H4 (cell line): Measurements from ENCODE around the gene DDIT3. TPM values are rescaled to one million over a fixed set of nuclear protein-coding genes. Genes with fewer than 3 reads are reported as not detected.
"Not testable (repeated sequence)": the region's sequence is repeated elsewhere in the genome, so short reads cannot be mapped to it uniquely, and the experiment has no call there.

Experiments
- DNase-seq: peaks from one replicate; pipeline ENCODE4 v3.0.0-alpha.2; 2015; ENCODE audit warnings: low spot score
- total RNA-seq: library from RNA; depleted of rRNA; stranded (reverse); fragments of >200 nt; shearing (Covaris generic); gene quantifications from 2 replicates; pipeline ENCODE4 v1.2.3, GENCODE V29; 2014

DDIT3 gene
- total RNA-seq, 1 experiment from 2014 or later, result 50.1 TPM

DNA sequence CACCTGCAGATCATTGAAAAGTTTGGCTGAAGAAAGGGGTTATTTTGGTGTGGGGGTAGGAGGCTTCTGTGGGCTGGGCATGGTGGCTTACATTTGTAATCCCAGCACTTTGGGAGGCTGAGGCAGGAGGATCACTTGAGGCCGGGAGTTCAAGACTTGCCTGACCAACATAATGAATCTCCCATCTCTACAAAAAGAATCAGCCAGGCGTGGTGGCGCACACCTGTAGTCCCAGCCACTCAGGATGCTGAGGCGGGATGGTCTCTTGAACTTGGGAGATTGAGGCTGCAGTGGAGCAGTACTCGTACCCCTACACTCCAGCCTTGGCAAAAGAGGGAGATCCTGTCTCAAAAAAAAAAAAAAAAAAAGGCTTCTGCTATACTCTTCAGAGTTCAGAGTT is 7.0 kb downstream of the DDIT3 start:
- no peak for DNase-seq

DNA sequence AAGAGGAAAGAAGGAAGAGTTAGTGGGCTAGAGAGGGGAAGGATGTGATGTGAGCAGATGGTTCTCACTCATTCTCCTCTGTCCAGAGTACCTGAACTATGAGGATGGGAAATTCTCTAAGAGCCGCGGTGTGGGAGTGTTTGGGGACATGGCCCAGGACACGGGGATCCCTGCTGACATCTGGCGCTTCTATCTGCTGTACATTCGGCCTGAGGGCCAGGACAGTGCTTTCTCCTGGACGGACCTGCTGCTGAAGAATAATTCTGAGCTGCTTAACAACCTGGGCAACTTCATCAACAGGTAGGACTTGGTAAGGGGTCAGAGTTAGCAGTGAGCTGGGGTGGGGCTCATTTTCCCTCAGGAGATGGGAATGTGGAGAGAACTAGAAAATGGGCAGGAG is 7.6 kb downstream of the DDIT3 start:
- no peak for DNase-seq

DNA sequence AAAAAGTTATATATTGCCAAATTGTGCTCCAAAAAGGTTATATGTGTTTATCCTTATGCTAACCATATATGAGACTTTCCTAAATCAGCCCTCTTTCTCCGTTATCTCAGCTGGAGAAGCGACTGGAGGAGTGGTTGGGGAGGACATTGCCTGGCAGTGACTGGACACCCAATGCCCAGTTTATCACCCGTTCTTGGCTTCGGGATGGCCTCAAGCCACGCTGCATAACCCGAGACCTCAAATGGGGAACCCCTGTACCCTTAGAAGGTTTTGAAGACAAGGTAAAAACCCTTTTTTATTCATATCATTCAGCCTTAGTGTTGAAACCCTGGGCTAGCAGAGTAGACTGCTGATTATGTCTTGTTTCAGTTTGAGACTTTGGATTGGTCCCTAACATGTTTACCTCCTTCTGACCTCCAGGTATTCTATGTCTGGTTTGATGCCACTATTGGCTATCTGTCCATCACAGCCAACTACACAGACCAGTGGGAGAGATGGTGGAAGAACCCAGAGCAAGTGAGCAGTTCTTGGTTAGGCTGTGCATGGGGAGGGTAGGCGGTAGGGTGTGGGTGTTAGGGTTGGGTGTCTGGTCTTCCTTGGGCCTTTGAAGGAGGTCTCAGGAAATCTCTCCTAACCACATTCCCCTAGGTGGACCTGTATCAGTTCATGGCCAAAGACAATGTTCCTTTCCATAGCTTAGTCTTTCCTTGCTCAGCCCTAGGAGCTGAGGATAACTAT is 8.6 kb downstream of the DDIT3 start:
- no peak for DNase-seq

DNA sequence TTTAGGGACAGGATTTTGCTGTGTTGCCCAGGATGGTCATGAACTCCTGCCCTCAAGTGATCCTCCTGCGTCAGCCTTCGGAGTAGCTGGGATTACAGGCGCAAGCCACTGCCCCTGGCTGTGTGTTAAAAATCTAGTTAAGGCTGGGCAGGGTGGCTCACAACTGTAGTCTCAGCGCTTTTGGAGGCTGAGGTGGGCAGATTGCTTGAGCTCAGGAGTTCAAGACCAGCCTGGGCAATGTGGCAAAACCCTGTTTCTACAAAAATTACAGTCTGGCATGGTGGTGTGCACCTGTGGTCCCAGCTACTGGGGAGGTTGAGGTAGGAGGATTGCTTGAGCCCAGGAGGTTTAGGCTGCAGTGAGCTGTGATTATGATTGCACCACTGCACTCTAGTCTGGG is 9.2 kb downstream of the DDIT3 start:
- DNase-seq, result no peak

DNA sequence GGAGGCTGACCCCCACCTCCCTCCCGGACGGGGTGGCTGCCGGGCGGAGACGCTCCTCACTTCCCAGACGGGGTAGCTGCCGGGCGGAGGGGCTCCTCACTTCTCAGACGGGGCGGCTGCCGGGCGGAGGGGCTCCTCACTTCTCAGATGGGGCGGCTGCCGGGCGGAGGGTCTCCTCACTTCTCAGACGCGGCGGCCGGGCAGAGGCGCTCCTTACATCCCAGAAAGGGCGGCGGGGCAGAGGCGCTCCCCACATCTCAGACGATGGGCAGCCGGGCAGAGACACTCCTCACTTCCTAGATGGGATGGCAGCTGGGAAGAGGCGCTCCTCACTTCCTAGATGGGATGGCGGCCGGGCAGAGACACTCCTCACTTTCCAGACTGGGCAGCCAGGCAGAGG is 12.5 kb downstream of the DDIT3 start:
- not testable (repeated sequence) for DNase-seq

DNA sequence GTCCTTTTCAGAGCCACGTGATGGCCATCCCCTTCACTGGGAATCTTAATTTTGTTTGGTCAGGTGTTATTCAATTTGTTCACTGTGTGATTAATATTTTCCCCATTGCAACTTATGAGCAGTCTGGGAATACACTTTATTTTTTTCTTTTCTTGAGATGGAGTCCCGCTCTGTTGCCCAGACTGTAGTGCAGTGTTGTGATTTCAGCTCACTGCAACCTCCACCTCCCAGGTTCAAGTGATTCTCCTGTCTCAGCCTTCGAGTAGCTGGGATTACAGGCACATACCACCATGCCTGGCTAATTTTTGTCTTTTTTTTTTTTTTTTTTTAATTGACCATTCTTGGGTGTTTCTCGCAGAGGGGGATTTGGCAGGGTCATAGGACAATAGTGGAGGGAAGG is 13.8 kb downstream of the DDIT3 start:
- DNase-seq, result not testable (repeated sequence)

DNA sequence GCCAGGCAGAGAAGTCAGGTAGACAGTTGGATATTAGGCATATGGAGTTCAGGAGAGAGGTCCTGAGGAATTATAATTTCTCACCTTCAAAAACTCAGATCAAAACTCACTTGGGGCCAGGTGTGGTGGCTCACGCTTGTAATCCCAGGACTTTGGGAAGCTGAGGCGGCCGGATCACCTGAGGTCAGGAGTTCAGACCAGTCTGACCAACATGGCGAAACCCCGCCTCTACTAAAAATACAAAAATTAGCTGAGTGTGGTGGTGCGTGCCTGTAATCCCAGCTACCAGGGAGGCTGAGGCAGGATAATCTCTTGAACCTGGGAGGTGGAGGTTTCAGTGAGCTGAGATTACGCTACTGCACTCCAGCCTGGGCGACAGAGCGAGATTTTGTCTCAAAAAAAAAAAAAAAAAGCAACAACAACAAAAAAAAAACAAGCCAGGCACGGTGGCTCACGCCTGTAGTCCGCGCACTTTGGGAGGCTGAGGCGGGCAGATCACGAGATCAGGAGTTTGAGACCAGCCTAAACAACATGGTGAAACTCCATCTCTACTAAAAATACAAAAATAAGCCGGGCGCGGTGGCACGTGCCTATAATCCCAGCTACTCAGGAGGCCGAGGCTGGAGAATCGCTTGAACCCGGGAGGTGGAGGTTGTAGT is 17.9 kb downstream of the DDIT3 start:
- DNase-seq, result not testable (repeated sequence)

DNA sequence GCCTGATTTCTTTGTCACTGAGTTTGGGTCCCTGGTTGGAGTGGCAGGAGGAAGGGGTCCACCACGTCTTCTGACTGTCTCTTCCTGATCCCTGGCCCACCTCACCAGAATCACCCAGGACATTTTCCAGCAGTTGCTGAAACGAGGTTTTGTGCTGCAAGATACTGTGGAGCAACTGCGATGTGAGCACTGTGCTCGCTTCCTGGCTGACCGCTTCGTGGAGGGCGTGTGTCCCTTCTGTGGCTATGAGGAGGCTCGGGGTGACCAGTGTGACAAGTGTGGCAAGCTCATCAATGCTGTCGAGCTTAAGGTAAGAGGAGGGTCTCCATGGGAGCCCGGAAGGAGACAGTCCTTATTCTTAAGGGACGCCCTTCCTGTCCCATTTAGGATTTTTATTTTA is 20.1 kb downstream of the DDIT3 start:
- no peak for DNase-seq

DNA sequence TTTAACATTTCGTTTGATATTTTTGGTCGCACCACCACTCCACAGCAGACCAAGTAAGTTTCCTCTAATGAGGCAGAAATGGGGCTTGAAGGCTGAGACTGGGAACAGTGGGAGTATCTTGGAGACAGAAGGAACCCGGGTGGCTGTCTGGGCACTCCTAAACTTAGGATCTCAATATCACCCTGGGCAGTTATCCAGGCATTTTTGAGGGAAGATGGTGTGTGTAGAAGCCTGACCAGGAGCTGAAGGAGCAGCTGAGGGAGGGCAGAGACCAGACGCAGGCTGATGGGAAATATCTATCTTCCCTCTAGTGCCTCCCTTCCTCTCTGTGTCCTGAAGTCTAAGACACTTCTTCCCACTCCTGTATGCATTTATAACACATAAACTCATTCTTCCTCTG is 21.7 kb downstream of the DDIT3 start:
- DNase-seq, result no peak

DNA sequence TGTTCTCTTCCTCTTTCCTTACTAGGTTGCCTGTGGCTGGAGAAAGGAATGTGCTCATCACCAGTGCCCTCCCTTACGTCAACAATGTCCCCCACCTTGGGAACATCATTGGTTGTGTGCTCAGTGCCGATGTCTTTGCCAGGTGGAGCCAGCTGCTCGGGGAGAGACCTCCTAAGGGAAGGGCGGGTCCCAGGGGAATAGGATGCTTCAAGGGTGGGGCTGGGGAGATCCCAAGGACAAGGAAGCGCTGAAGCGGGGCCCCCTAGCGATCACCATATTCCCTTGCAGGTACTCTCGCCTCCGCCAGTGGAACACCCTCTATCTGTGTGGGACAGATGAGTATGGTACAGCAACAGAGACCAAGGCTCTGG is 22.2 kb downstream of the DDIT3 start:
- no peak for DNase-seq

DNA sequence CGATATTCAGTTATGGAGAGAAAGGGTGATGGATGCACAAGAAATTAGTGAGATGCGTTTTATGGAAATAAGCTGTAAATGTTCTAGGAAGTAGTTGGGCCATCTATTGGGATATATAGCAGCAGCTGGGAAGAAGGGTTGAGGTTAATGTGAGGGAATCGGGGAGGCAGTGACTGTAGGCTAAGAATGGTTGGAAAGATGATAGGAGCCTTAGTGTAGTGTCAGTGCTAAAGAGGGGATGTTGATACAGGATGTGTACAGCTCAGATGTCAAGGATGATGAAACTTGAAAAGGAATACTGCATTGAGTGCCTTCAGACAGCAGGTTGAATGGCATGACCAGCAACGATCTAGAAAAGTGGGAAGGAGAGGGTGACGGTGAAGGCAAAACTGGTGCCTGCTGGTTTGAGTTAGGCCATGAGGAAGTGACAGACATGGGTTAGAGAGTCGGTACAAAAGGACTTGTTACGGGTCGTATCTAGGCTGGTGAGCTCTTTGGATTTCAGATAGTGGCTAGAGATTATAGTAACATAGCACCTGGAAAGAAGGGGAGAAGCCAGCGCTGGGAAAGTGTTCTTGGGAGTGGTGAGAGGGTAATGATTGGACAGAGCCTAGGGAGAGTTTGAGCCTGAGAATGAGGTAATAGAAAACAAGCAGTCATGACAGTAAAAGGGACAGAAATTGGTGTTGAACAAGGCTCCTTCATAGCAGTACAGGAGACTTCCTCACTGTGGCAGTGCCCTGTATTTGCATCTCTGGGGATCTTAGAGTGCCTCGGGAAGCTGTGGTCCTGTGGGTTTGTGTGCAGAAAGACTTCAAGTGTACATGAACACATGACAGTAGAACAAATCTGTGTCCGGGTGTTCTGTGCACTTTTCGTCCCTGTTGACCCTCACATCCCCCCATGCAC is 22.8 kb downstream of the DDIT3 start:
- DNase-seq, result no peak

DNA sequence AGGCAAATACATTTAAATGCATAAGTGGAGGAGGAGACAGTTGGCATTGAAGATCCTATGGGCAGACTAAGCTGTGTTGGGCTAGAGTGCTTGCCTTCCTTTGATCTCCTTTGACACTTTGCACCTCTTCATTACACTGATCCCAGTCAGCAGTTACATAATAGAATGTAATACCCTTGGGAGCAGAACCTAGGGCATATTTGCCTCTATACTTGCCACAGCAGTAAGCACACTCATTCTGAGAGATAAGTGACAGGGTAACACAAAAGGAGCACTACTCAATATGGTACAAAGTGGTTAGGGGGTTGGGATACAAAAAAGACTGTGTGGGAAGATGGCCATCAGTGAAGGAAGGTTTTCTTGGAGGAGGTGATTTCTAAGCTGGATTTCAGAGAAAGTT is 23.5 kb downstream of the DDIT3 start:
- DNase-seq, result no peak

DNA sequence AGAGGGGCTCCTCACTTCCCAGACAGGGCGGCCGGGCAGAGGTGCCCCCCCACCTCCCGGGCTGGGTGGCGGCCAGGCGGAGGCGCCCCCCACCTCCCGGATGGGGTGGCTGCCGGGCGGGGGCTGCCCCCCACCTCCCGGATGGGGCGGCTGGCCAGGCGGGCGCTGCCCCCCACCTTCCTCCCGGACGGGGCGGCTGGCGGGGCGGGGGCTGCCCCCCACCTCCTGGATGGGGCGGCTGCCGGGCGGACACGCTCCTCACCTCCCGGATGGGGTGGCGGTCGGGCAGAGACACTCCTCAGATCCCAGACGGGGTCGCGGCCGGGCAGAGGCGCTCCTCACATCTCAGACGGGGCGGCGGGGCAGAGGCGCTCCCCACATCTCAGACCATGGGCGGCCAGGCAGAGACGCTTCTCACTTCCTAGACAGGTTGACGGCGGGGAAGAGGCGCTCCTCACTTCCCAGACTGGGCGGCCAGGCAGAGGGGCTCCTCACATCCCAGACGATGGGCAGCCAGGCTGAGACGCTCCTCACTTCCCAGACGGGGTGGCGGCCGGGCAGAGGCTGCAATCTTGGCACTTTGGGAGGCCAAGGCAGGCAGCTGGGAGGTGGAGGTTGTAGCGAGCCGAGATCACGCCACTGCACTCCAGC is 25.1 kb downstream of the DDIT3 start:
- DNase-seq, result not testable (repeated sequence)

DNA sequence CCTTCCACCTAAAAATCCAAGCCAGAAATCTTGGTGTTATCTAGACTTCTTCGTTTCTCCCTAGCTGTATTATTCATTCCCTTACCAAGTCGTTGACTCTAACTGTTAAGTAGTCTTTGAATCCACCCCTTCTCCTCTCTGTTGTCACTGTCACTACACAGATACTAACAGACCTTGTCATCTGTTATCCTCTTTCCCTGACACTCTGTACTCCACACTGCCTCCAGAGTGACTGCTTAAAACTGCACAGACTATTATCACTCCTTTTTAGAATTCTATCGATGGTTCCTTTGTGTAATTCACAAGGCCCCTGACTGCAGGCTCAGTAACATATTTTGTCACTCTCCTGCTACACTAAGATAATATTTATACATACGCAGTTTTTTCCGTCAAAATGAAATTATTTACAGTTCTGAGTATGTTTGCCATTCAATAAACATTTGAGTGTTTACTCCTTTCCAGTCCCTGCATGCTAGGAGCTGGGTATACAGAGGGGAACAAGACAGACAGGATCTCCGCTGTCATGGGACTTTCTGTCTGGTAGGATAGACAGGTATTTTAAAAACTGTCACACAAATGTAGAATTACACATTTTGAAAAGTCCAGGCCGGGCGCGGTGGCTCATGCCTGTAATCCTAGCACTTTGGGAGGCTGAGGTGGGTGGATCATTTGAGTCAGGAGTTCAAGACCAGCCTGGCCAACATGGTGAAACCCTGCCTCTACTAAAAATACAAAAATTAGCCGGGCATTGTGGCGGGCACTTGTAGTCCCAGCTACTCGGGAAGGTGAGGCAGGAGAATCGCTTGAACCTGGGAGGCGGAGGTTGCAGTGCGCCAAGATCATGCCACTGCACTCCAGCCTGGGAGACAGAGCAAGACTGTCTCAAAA is 28.7 kb downstream of the DDIT3 start:
- DNase-seq, result no peak

DNA sequence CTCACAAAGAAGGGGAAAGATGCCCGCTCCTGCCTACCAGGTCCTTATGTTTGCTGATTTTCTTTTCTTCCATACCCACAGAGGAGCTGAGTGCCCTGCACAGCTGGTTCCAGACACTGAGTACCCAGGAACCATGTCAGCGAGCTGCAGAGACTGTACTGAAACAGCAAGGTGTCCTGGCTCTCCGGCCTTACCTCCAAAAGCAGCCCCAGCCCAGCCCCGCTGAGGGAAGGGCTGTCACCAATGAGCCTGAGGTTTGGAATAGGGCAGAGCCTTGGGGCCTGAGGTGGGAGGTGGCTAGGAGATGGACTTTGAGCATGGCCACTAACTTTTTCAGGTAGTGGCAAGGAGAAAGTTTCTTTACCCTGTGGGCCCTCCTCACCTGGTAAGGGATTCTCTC is 30.2 kb downstream of the DDIT3 start:
- no peak for DNase-seq

DNA sequence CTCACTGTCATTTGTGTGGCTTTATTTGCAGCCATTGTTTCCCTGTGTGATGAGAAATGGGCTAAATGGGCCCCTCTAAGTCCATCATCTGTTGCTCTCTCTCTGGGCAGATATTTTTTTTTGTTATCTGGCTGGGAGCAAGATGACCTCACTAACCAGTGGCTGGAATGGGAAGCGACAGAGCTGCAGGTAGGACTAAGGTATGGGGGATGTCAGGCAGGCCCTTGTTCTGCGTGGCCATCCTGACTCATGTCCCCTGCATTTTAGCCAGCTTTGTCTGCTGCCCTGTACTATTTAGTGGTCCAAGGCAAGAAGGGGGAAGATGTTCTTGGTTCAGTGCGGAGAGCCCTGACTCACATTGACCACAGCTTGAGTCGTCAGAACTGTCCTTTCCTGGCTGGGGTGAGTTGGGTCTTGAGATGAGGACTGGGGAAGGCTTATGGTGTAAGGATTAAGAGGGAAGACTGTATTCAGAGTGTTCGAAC is 31.1 kb downstream of the DDIT3 start:
- no peak for DNase-seq

DNA sequence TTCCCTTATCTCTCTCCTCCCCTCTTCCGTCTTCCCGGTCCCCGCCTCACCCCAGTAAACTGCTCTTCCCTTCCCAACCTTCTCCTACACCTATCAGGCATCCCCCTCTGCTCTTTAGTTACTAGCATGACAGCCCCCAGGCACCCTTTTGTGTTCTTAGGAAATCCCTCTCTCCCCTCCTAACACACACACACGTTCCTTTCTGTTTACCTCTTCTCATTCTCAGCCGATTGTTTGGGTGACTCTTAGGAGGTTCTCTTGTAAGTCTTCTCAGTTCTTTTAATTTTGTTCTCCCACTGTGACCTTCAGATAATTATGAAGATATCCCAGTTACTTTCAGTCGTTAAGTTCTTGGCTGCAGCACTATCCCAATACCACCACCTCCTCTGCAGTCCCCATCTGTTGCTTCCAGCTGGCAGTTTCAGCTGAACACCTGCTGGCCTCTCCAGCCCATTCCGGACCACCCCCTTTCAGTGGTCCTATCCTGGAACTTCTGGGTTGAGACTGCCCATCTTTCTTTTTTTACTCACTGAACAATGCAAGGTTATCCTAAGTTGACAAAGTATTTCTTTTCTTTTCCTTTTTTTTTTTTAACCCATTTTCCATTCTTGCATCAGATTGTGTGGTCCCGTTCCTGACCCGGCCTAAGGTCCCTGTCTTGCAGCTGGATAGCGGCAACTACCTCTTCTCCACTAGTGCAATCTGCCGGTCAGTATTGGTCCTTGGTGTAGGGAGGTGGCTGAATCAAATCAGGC is 31.7 kb downstream of the DDIT3 start:
- no peak for DNase-seq

DNA sequence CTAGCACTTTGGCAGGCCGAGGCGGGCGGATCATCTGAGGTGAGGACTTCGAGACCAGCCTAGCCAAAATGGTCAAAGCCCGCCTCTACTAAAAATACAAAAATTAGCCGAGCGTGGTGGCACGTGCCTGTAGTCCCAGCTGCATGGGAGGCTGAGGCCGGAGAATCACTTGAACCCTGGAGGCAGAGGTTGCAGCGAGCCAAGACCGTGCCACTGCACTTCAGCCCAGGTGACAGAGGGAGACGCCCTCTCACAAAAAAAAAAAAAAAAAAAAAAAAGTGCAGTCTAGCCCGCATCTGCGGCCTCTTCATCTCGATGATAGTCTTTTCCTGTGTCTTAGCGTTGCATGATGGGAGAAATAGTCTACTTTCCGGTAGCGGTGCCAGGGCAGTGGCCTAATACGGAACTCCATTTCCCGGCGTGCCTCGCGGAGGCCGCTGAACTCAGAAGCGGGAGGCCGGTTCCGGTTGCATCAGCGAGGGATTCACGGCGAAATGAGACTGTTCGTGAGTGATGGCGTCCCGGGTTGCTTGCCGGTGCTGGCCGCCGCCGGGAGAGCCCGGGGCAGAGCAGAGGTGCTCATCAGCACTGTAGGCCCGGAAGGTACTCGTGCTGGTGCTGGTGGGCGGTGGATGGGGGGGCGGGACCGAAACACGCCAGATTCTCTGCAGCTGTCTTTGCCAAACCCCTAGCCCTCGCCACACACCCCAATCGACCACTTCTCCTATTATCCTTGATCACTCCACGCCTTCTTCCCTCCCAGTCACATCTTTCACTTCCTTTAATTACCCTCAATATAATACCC is 32.5 kb downstream of the DDIT3 start, which contains the start of gene MARS1:
Gene MARS1 (plus strand): TSS at position 472 of the 805 bp plus-strand sequence. CDS start 23 bp downstream, at position 495.
- DNase-seq, result peak; percentile 98

DNA sequence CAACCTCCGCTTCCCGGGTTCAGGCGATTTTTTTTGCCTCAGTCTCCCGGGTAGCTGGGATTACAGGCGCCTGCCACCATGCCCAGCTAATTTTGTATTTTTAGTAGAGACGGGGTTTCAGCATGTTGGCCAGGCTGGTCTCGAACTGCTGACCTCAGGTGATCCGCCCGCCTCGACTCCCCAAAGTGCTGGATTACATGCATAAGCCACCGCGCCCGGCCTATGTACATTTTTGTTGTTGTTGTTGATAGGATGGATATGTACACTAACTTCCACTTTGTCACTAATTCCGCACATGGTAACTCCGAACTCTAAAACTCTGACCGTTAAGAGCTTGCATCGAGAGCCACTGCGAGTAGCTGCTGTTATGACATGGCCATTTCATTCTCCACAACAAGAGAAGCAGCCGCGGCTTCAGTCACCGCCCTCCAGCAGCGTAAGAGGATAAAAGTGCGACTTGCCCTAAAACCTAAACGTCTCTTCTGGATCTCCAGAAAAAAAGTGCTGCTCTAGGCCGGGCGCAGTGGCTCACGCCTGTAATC is 33.2 kb downstream of the DDIT3 start:
- DNase-seq, result no peak
